Trophoblast cell (in vitro differentiated cells and primary cell): ENCODE measurements around the gene USP6.
"Not testable (repeated sequence)": the region's sequence is repeated elsewhere in the genome, so short reads cannot be mapped to it uniquely, and the experiment has no call there.

ENCODE experiments used
- DNase-seq, 2 donors: peaks; one replicate each; pipeline ENCODE4 v3.0.0-alpha.2; 2016
- H2AFZ ChIP-seq: 2 replicates; pipeline ENCODE4 v1.6.1; 2013; ENCODE audit warnings: low read length, moderate library complexity, mild to moderate bottlenecking; ENCODE audit not compliant: insufficient read depth, poor library complexity
- H2AK5ac ChIP-seq: 2 replicates; pipeline ENCODE4 v1.6.1; 2013; ENCODE audit warnings: mild to moderate bottlenecking, low read length
- H2BK120ac ChIP-seq: 2 replicates; pipeline ENCODE4 v1.6.1; 2013; ENCODE audit warnings: low read length, mild to moderate bottlenecking, moderate library complexity; ENCODE audit not compliant: insufficient read depth, poor library complexity
- H2BK12ac ChIP-seq: 2 replicates; pipeline ENCODE4 v1.6.1; 2013; ENCODE audit warnings: mild to moderate bottlenecking, low read length, moderate library complexity
- H2BK5ac ChIP-seq: 2 replicates; pipeline ENCODE4 v1.6.1; 2013; ENCODE audit warnings: low read length, low read depth, moderate library complexity, mild to moderate bottlenecking; ENCODE audit not compliant: poor library complexity
- H3K14ac ChIP-seq: 2 replicates; pipeline ENCODE4 v1.6.1; 2013; ENCODE audit warnings: mild to moderate bottlenecking, low read length
- H3K18ac ChIP-seq: 2 replicates; pipeline ENCODE4 v1.6.1; 2013; ENCODE audit warnings: mild to moderate bottlenecking, low read length
- H3K23ac ChIP-seq: 2 replicates; pipeline ENCODE4 v1.6.1; 2013; ENCODE audit warnings: low read length
- H3K27ac ChIP-seq: 2 replicates; pipeline ENCODE4 v1.5.1; 2013; ENCODE audit warnings: low read depth, mild to moderate bottlenecking, inconsistent platforms, low read length, moderate library complexity
- H3K27me3 ChIP-seq: 2 replicates; pipeline ENCODE4 v1.6.1; 2013; ENCODE audit warnings: inconsistent platforms, mild to moderate bottlenecking, low read length, moderate library complexity; ENCODE audit not compliant: insufficient read depth
- H3K36me3 ChIP-seq, 2 experiments: 1 replicate in 1 of 2; 2 replicates in 1 of 2; pipeline ENCODE4 v1.6.1; 2013; ENCODE audit warnings: low read length in 2 of 2, mild to moderate bottlenecking in 2 of 2, moderate library complexity in 1 of 2; ENCODE audit not compliant: insufficient read depth in 2 of 2, control insufficient read depth in 1 of 2
- H3K4ac ChIP-seq: 2 replicates; pipeline ENCODE4 v1.6.1; 2013; ENCODE audit warnings: low read depth, mild to moderate bottlenecking, low read length, moderate library complexity
- H3K4me1 ChIP-seq, 2 experiments: 1 replicate in 1 of 2; 2 replicates in 1 of 2; pipeline ENCODE4 v1.6.1; 2013; ENCODE audit warnings: low read length in 2 of 2, mild to moderate bottlenecking in 2 of 2, moderate library complexity in 1 of 2; ENCODE audit not compliant: insufficient read depth in 2 of 2, control insufficient read depth in 1 of 2
- H3K4me2 ChIP-seq: 2 replicates; pipeline ENCODE4 v1.6.1; 2013; ENCODE audit warnings: inconsistent platforms, mild to moderate bottlenecking, low read length, moderate library complexity
- H3K4me3 ChIP-seq: 2 replicates; pipeline ENCODE4 v1.5.1; 2013; ENCODE audit warnings: mild to moderate bottlenecking, low read depth, low read length, inconsistent platforms
- H3K79me1 ChIP-seq: one replicate; pipeline ENCODE4 v1.6.1; 2013; ENCODE audit warnings: low read length
- H3K79me2 ChIP-seq: 2 replicates; pipeline ENCODE4 v1.6.1; 2013; ENCODE audit warnings: low read length, mild to moderate bottlenecking; ENCODE audit not compliant: control insufficient read depth, insufficient read depth, poor library complexity
- H3K9ac ChIP-seq: 2 replicates; pipeline ENCODE4 v1.6.1; 2013; ENCODE audit warnings: mild to moderate bottlenecking, low read length
- H3K9me3 ChIP-seq: 2 replicates; pipeline ENCODE4 v1.6.1; 2013; ENCODE audit warnings: low read depth, mild to moderate bottlenecking, control low read depth, inconsistent platforms, low read length; ENCODE audit not compliant: insufficient read depth
- H4K12ac ChIP-seq: 2 replicates; pipeline ENCODE4 v1.6.1; 2013; ENCODE audit warnings: low read depth, mild to moderate bottlenecking, low read length, moderate library complexity
- H4K8ac ChIP-seq: 2 replicates; pipeline ENCODE4 v1.6.1; 2013; ENCODE audit warnings: low read depth, mild to moderate bottlenecking, low read length, moderate library complexity
- H4K91ac ChIP-seq: one replicate; pipeline ENCODE4 v1.6.1; 2013; ENCODE audit warnings: low read depth, mild to moderate bottlenecking, low read length, moderate library complexity
- WGBS: extraction: QIAGEN DNeasy Blood & Tissue Kit; methylation state at CpG from one replicate; pipeline ENCODE4 v1.1.7; 2013; ENCODE audit warnings: missing lambda C conversion rate; ENCODE audit not compliant: insufficient read length, insufficient coverage; ENCODE audit errors: extremely low coverage; 5-methylcytosine and 5-hydroxymethylcytosine counted together

Gene USP6

DNA sequence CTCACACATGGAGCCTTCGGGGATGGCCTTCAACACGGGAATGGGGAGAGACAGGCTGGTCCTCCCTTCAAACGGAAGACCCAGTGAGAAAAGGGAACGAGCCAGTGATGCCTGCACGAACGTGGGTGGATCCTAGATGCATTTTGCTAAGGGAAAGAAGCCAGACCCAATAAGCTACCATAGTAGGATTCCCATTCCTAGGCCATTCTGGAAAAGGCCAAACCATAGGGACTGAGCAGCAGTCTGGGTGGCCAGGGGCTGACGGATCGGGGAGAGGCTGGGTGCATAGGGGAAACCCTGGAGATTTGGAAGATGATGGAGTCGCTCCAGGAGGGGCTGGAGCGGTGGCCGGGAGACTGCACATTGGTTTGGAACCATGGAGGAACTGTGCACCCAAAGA, 18.7 kb downstream of the USP6 start:
- Histone ChIP-seq H3K4me3 (peak overlapping the region; percentile 17), H3K9me3 (peaks cover 14% of the 10 kb centered on the region)
- H4K12ac ChIP-seq, H4K8ac ChIP-seq, H3K14ac ChIP-seq, H3K18ac ChIP-seq, H3K27me3 ChIP-seq, DNase-seq, H2BK5ac ChIP-seq, H2AFZ ChIP-seq, H2AK5ac ChIP-seq, H3K4me2 ChIP-seq, H3K79me1 ChIP-seq, H3K9ac ChIP-seq, H4K91ac ChIP-seq, H3K4ac ChIP-seq, H2BK120ac ChIP-seq, H3K79me2 ChIP-seq, H3K36me3 ChIP-seq, H3K4me1 ChIP-seq, H2BK12ac ChIP-seq, H3K27ac ChIP-seq, H3K23ac ChIP-seq: not testable (repeated sequence)
- no CpG with 5 or more reads among the region's 11 CpGs for WGBS

GRCh38 chr17:5135131-5135712, 19.4 kb downstream of the USP6 start:
- WGBS = no CpG with 5 or more reads among the region's 8 CpGs
- not testable (repeated sequence) for H3K18ac ChIP-seq, H3K79me1 ChIP-seq, H3K4ac ChIP-seq, H2BK5ac ChIP-seq, H2BK12ac ChIP-seq, H2BK120ac ChIP-seq, H2AK5ac ChIP-seq, DNase-seq, H2AFZ ChIP-seq, H3K79me2 ChIP-seq, H3K27me3 ChIP-seq, H3K4me1 ChIP-seq, H3K9ac ChIP-seq, H3K14ac ChIP-seq, H4K8ac ChIP-seq, H4K91ac ChIP-seq, H4K12ac ChIP-seq, H3K23ac ChIP-seq, H3K4me2 ChIP-seq, H3K27ac ChIP-seq, H3K36me3 ChIP-seq, H3K4me3 ChIP-seq
- H3K9me3 ChIP-seq = peaks cover 14% of the 10 kb centered on the region

- Histone ChIP-seq H3K27me3 (no peaks in the 10 kb centered on the region), H3K14ac (no peak overlapping the region), H3K9me3 (peaks cover 14% of the 10 kb centered on the region), H3K4ac (no peak overlapping the region), H3K27ac (no peak overlapping the region), H3K79me1 (no peaks in the 10 kb centered on the region), H2BK120ac (no peak overlapping the region), H4K91ac (no peak overlapping the region), H3K4me3 (no peak overlapping the region), H2BK12ac (no peak overlapping the region), H2BK5ac (no peak overlapping the region), H3K4me2 (no peak overlapping the region), H4K12ac (no peak overlapping the region), H4K8ac (no peak overlapping the region), H3K79me2 (no peaks in the 10 kb centered on the region), H2AFZ (no peak overlapping the region), H3K18ac (no peak overlapping the region), H3K36me3 (no peaks in the 10 kb centered on the region), H3K4me1 (no peaks in the 10 kb centered on the region), H2AK5ac (no peak overlapping the region), H3K23ac (no peak overlapping the region), H3K9ac (no peak overlapping the region)
- WGBS = no CpG with 5 or more reads among the region's 14 CpGs
- DNase-seq = no peak
Measured at GRCh38 chr17:5135726-5136579, 20.1 kb downstream of the USP6 start.

DNA sequence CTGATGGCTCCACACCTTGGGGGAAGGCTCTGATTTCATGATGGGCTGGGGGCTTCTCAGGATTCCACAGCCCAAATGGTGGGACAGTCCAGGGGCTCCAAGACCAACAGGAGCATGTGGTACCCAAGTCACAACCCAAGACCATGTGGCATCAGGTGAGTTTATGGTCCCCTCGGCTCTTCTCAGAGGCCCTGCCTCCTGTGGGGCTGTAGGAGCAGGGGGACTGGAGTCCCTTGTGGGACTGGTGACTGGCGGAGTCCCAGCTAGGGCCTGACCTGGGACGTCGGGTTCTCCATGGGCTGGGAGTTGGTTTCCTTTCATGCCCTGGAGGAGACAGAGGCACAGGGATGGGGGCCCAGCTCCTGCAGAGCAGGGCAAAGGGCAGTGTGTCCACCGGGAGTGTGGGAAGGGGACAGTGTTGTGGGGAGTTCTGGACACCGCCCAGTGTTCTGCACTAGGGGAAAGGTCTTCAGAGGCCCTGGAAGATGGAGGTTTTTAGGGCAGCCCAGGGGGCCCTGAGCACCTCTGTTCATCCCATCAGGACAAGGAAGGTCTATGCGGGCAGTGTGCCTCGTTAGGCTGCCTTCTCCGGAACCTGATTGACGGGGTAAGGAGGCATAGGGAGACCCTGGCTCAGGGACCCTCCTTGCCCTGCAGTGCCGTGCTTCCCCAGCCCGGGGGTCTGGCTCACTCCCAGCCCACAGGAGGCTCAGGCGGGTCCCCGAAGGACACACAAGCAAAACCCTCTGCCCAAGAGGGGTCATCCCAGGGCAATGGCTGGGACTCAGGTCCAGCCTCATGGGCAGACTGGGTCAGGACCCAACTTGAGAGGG, 21.0 kb downstream of the USP6 start:
- H3K27me3 ChIP-seq, H3K27ac ChIP-seq, H3K4me1 ChIP-seq, H3K23ac ChIP-seq, H2AFZ ChIP-seq, H3K4me2 ChIP-seq, H3K79me2 ChIP-seq, H2BK120ac ChIP-seq, H3K9ac ChIP-seq, H4K12ac ChIP-seq, H2BK12ac ChIP-seq, H2BK5ac ChIP-seq, H2AK5ac ChIP-seq, H3K18ac ChIP-seq, H3K14ac ChIP-seq, H3K79me1 ChIP-seq, H3K36me3 ChIP-seq, H4K91ac ChIP-seq, DNase-seq, H4K8ac ChIP-seq, H3K4ac ChIP-seq, H3K4me3 ChIP-seq: not testable (repeated sequence)
- H3K9me3 ChIP-seq = peaks cover 14% of the 10 kb centered on the region
- WGBS = no CpG with 5 or more reads among the region's 14 CpGs
